Activated B cell treated with CpG ODN at 0.5 μM for 24 hours (primary cell): ENCODE data around the gene SENP6. TPM values are rescaled to one million over a fixed set of nuclear protein-coding genes. Genes with fewer than 3 reads are reported as not detected.

Source experiments
- ATAC-seq: fragments of 200-7000 bp; cut with Tn5 transposase; one replicate; pipeline ENCODE4 v1.10.0; 2021; ENCODE audit warnings: low read depth, mild to moderate bottlenecking, moderate library complexity
- CTCF ChIA-PET: fragments of 350-600 bp; sonication (Branson Sonifier 250); formaldehyde crosslinking; loops from one replicate; lab custom pipeline; 2021; ENCODE audit warnings: antibody characterized with exemption; lab: Charles Lee
- POLR2A ChIA-PET: fragments of 350-600 bp; sonication (Branson Sonifier 250); formaldehyde crosslinking; loops from one replicate; lab custom pipeline; 2021; ENCODE audit warnings: antibody characterized with exemption; lab: Charles Lee
- DNase-seq: peaks from one replicate; pipeline ENCODE4 v3.0.0; 2022
- H3K27ac Mint-ChIP-seq: one replicate; pipeline ENCODE4 v1.8.0; 2020; ENCODE audit warnings: mixed read lengths
- H3K27me3 Mint-ChIP-seq: one replicate; pipeline ENCODE4 v1.8.0; 2021; ENCODE audit warnings: mixed read lengths
- H3K36me3 Mint-ChIP-seq: one replicate; pipeline ENCODE4 v1.8.0; 2021; ENCODE audit warnings: low read depth, mixed read lengths
- H3K4me1 Mint-ChIP-seq: one replicate; pipeline ENCODE4 v1.8.0; 2021; ENCODE audit warnings: mixed read lengths
- H3K4me3 Mint-ChIP-seq: one replicate; pipeline ENCODE4 v1.8.0; 2020; ENCODE audit warnings: mild to moderate bottlenecking, mixed read lengths
- H3K9me3 Mint-ChIP-seq: one replicate; pipeline ENCODE4 v1.8.0; 2020; ENCODE audit warnings: mixed read lengths
- intact Hi-C: fragments of 100-400 bp; cut with micrococcal nuclease; formaldehyde crosslinking; loops from one replicate; pipeline ENCODE4 v1.15.1; 2024
- total RNA-seq: library from RNA; stranded (reverse); gene quantifications from 2 replicates; pipeline ENCODE4 v1.2.3, GENCODE V29; 2022
- TF ChIP-seq, protein P1 (sequence below): fragments of 200-600 bp; IDR thresholded peaks from one replicate; pipeline ENCODE4 v1.8.0; 2022; ENCODE audit warnings: antibody characterized with exemption, mild to moderate bottlenecking

The SENP6 gene
- total RNA-seq, 1 donor from 2014 or later: 134 TPM

DNA sequence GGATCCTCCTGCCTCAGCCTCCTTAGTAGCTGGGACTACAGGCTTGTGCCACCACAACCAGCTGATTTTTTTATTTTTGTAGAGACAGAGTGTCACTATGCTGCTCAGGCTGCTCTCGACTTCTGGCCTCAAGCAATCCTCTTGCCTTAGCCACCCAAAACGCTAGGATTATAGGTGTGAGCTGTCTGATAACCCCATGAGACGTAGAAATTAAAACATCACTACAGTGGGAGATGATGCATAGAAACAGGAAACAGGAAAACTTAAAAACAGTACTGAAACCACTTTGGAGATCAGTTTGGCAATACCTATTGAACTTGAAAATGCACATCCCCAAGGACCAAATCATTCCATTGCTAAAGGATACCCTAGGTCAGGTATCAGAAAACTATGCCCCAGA, 10.8 kb downstream of the SENP6 start:
- Mint-ChIP-seq H3K27ac (peak overlapping the region; percentile 35), H3K4me1 (peaks cover 91% of the 10 kb centered on the region), H3K4me3 (peak overlapping the region; percentile 59), H3K27me3 (no peaks in the 10 kb centered on the region), H3K9me3 (no peaks in the 10 kb centered on the region), H3K36me3 (peaks cover 6% of the 10 kb centered on the region)
- TF ChIP-seq, protein P1, sequence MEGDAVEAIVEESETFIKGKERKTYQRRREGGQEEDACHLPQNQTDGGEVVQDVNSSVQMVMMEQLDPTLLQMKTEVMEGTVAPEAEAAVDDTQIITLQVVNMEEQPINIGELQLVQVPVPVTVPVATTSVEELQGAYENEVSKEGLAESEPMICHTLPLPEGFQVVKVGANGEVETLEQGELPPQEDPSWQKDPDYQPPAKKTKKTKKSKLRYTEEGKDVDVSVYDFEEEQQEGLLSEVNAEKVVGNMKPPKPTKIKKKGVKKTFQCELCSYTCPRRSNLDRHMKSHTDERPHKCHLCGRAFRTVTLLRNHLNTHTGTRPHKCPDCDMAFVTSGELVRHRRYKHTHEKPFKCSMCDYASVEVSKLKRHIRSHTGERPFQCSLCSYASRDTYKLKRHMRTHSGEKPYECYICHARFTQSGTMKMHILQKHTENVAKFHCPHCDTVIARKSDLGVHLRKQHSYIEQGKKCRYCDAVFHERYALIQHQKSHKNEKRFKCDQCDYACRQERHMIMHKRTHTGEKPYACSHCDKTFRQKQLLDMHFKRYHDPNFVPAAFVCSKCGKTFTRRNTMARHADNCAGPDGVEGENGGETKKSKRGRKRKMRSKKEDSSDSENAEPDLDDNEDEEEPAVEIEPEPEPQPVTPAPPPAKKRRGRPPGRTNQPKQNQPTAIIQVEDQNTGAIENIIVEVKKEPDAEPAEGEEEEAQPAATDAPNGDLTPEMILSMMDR: no peak
- DNase-seq (no peak), ATAC-seq (peak; percentile 26)
- intact Hi-C loops: loop anchor here (1.0 kb wide), 1 partner anchor 9 kb away; no protein-coding TSS in a partner anchor
- ChIA-PET CTCF (no interaction called here), POLR2A (interaction anchor here (1.0 to 4.6 kb wide), 2 partner anchors 10 to 17 kb away, joined by 4 to 38 read pairs; partner anchors contain the start of gene SENP6)

DNA sequence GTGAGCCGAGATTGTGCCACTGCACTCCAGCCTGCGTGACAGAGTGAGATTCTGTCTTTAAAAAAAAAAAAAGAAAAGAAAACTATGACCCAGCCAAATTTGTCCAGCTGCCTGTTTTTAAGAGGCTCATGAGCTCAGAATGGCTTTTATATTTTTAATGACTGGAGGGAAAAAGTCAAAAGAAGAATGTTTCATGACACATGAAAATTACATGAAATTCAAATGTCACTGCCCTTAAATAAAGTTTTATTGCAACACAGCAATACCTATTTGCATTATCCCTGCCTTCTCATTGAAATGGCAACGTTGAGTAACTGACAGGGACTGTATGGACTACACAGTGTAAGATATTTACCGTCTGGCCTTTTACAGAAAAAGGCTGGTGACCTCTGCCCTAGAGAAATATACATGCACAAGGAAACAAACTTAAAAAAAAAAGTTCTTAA, 11.4 kb downstream of the SENP6 start:
- peak overlapping the region; percentile 35 for H3K4me3 Mint-ChIP-seq
- no peaks in the 10 kb centered on the region for H3K9me3 Mint-ChIP-seq
- DNase-seq (no peak), ATAC-seq (no peak)
- ChIA-PET POLR2A (interaction anchor here (0.6 to 4.6 kb wide), 3 partner anchors 11 to 368 kb away, joined by 3 to 38 read pairs (median 4); partner anchors contain the start of gene SENP6), CTCF (no interaction called here)
- intact Hi-C loops: no loop called here
- H3K4me1 Mint-ChIP-seq: peaks cover 91% of the 10 kb centered on the region
- peaks cover 9% of the 10 kb centered on the region for H3K36me3 Mint-ChIP-seq
- no peaks in the 10 kb centered on the region for H3K27me3 Mint-ChIP-seq
- TF ChIP-seq, protein P1: no peak
- H3K27ac Mint-ChIP-seq: no peak overlapping the region

DNA sequence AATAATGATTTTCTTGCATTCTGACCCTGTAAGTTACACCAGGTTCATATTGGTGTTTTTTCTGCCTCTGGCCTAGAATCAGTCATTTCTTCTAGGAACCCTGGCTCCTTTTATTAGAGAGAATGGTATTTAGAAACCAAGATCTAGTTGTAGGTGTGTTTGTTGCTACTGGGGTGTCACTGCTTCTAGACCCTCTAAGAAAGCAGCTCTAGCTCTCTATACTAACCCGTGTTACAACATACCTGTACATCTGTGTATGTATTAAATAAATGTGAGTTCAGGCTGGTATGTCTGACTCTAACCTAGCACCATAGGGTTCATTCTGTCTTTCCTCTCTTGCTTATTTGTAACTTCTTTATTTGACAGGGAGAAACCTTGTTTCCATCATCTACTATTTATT, 16.8 kb downstream of the SENP6 start:
- CTCF ChIA-PET: no interaction called here
- no peak for ATAC-seq
- Mint-ChIP-seq H3K27me3 (no peaks in the 10 kb centered on the region), H3K4me3 (no peak overlapping the region), H3K4me1 (peaks cover 79% of the 10 kb centered on the region), H3K9me3 (no peaks in the 10 kb centered on the region), H3K27ac (no peak overlapping the region), H3K36me3 (peaks cover 22% of the 10 kb centered on the region)
- intact Hi-C loops: loop anchor here (2.0 kb wide), 1 partner anchor 16 kb away; no protein-coding TSS in a partner anchor
- no peak for DNase-seq
- TF ChIP-seq, protein P1: no peak
- POLR2A ChIA-PET: no interaction called here

DNA sequence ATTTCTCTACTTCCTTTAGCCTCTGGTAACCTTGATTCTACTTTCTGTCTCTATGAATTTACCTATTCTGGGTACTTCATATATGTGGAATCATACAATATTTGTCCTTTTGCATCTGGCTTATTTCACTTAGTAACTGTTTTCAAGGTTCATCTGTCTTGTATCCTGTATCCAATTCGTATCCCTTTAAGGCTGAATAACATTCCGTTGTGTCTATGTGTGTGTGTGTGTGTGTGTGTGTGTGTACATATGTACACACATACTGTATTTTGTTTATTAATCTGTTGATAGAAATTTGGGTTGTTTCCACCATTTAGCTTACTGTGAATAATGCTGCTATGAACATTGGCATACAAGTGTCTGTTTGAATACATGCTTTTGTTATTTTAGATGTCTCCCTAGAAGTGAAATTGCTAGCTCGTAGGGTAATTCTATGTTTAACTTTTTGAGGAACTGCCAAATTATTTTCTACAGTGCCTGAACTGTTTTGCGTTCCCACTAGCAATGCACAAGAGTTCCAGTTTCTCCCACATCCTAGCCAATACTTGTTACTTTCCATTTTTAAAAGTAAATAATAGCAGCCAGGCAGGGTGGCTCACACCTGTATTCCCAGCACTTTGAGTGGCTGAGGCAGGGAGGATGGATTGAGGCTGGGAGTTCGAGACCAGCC, 17.7 kb downstream of the SENP6 start:
- no peak overlapping the region for H3K27ac Mint-ChIP-seq
- CTCF ChIA-PET: no interaction called here
- intact Hi-C loops: loop anchor here (2.0 kb wide), 1 partner anchor 17 kb away; no protein-coding TSS in a partner anchor
- no peak for DNase-seq
- no peak for ATAC-seq
- H3K36me3 Mint-ChIP-seq: peaks cover 31% of the 10 kb centered on the region
- no peaks in the 10 kb centered on the region for H3K9me3 Mint-ChIP-seq
- no peak overlapping the region for H3K4me3 Mint-ChIP-seq
- H3K4me1 Mint-ChIP-seq: peaks cover 71% of the 10 kb centered on the region
- POLR2A ChIA-PET: interaction anchor here (1.0 kb wide), 1 partner anchor 17 kb away, joined by 7 read pairs; no protein-coding TSS in a partner anchor
- TF ChIP-seq, protein P1: no peak
- H3K27me3 Mint-ChIP-seq: no peaks in the 10 kb centered on the region
